IPS-18c (cell line): ENCODE data around the gene INTS3.
"Not testable (repeated sequence)": the region's sequence is repeated elsewhere in the genome, so short reads cannot be mapped to it uniquely, and the experiment has no call there.

Experiments used
- H3K4me3 ChIP-seq: 2 replicates; pipeline ENCODE4 v1.7.0; 2013; ENCODE audit warnings: low read depth, mild to moderate bottlenecking, low read length, moderate library complexity; ENCODE audit not compliant: insufficient read depth
- H3K9me3 ChIP-seq: one replicate; pipeline ENCODE4 v1.6.1; 2013; ENCODE audit warnings: mild to moderate bottlenecking, low read length, moderate library complexity; ENCODE audit not compliant: control insufficient read depth, insufficient read depth

INTS3 gene

GRCh38 chr1:153745417-153745816 is 17.6 kb downstream of the INTS3 start:
- Histone ChIP-seq H3K9me3 (no peaks in the 10 kb centered on the region), H3K4me3 (no peak overlapping the region)

GRCh38 chr1:153746174-153746573 is 18.3 kb downstream of the INTS3 start:
- Histone ChIP-seq H3K9me3 (no peaks in the 10 kb centered on the region), H3K4me3 (no peak overlapping the region)

GRCh38 chr1:153748903-153749302 is 21.1 kb downstream of the INTS3 start:
- Histone ChIP-seq H3K4me3 (no peak overlapping the region), H3K9me3 (no peaks in the 10 kb centered on the region)

GRCh38 chr1:153749408-153750005 is 21.7 kb downstream of the INTS3 start:
- Histone ChIP-seq H3K9me3 (no peaks in the 10 kb centered on the region), H3K4me3 (no peak overlapping the region)

- no peak overlapping the region for H3K4me3 ChIP-seq
Observed at GRCh38 chr1:153750026-153750995, 22.5 kb downstream of the INTS3 start.

GRCh38 chr1:153752072-153752471 is 24.2 kb downstream of the INTS3 start:
- Histone ChIP-seq H3K9me3 (no peaks in the 10 kb centered on the region), H3K4me3 (no peak overlapping the region)

More at GRCh38 chr1:153750026-153750995, 22.5 kb downstream of the INTS3 start:
- H3K9me3 ChIP-seq = no peaks in the 10 kb centered on the region

- no peak overlapping the region for H3K4me3 ChIP-seq
Observed at GRCh38 chr1:153752571-153753195, 24.8 kb downstream of the INTS3 start.

GRCh38 chr1:153754266-153754665 is 26.4 kb downstream of the INTS3 start:
- Histone ChIP-seq H3K9me3 (no peaks in the 10 kb centered on the region), H3K4me3 (no peak overlapping the region)

More at GRCh38 chr1:153752571-153753195, 24.8 kb downstream of the INTS3 start:
- H3K9me3 ChIP-seq = no peaks in the 10 kb centered on the region

GRCh38 chr1:153760440-153760839 is 32.6 kb downstream of the INTS3 start:
- Histone ChIP-seq H3K4me3 (no peak overlapping the region), H3K9me3 (no peaks in the 10 kb centered on the region)

GRCh38 chr1:153763365-153764225 is 35.7 kb downstream of the INTS3 start:
- no peaks in the 10 kb centered on the region for H3K9me3 ChIP-seq
- no peak overlapping the region for H3K4me3 ChIP-seq

- no peaks in the 10 kb centered on the region for H3K9me3 ChIP-seq
- H3K4me3 ChIP-seq = no peak overlapping the region
Observed at GRCh38 chr1:153764310-153764709, 36.5 kb downstream of the INTS3 start.

GRCh38 chr1:153766663-153767062 is 38.8 kb downstream of the INTS3 start:
- H3K9me3 ChIP-seq, H3K4me3 ChIP-seq: not testable (repeated sequence)

- no peak overlapping the region for H3K4me3 ChIP-seq
- no peaks in the 10 kb centered on the region for H3K9me3 ChIP-seq
Observed at GRCh38 chr1:153767519-153767918, 39.7 kb downstream of the INTS3 start.

GRCh38 chr1:153768316-153769181 is 40.7 kb downstream of the INTS3 start:
- Histone ChIP-seq H3K4me3 (no peak overlapping the region), H3K9me3 (no peaks in the 10 kb centered on the region)

GRCh38 chr1:153769221-153769620 is 41.4 kb downstream of the INTS3 start:
- Histone ChIP-seq H3K4me3 (no peak overlapping the region), H3K9me3 (no peaks in the 10 kb centered on the region)

- no peak overlapping the region for H3K4me3 ChIP-seq
- no peaks in the 10 kb centered on the region for H3K9me3 ChIP-seq
Observed at GRCh38 chr1:153770797-153771196, 42.9 kb downstream of the INTS3 start.
